GM10266 (cell line): ENCODE measurements around the gene BTBD6.
"Not testable (repeated sequence)": the region's sequence is repeated elsewhere in the genome, so short reads cannot be mapped to it uniquely, and the experiment has no call there.

Source experiments
- DNase-seq: peaks from one replicate; pipeline ENCODE4 v3.0.0; 2012; ENCODE audit errors: extremely low spot score
- TF ChIP-seq, protein P1 (sequence below): IDR thresholded peaks from 2 replicates; pipeline ENCODE4 v1.5.1; 2012; ENCODE audit warnings: mild to moderate bottlenecking, low read depth; ENCODE audit not compliant: control insufficient read depth, insufficient read depth; ENCODE audit errors: missing control alignments

BTBD6 gene

DNA sequence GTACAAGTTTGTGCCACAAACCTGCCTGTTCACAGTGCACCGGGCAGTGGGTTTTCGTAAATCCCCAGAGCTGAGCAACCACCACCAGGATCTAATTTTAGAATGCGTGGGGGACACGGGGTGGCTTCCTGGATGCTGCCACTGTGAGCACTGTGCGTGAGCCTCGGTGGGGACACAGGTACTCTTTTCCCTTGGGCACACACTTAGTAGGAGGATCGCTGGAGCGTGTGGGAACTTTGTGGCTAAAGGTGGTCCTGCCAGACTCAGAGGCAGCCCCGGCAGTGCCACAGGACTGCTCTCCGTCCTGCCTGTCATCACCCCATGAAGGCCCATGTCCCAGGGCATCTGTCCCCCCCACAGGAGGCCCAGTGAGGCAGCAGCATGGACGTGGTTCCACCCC is 21.1 kb downstream of the BTBD6 start:
- TF ChIP-seq, protein P1, sequence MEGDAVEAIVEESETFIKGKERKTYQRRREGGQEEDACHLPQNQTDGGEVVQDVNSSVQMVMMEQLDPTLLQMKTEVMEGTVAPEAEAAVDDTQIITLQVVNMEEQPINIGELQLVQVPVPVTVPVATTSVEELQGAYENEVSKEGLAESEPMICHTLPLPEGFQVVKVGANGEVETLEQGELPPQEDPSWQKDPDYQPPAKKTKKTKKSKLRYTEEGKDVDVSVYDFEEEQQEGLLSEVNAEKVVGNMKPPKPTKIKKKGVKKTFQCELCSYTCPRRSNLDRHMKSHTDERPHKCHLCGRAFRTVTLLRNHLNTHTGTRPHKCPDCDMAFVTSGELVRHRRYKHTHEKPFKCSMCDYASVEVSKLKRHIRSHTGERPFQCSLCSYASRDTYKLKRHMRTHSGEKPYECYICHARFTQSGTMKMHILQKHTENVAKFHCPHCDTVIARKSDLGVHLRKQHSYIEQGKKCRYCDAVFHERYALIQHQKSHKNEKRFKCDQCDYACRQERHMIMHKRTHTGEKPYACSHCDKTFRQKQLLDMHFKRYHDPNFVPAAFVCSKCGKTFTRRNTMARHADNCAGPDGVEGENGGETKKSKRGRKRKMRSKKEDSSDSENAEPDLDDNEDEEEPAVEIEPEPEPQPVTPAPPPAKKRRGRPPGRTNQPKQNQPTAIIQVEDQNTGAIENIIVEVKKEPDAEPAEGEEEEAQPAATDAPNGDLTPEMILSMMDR: no peak
- no peak for DNase-seq

DNA sequence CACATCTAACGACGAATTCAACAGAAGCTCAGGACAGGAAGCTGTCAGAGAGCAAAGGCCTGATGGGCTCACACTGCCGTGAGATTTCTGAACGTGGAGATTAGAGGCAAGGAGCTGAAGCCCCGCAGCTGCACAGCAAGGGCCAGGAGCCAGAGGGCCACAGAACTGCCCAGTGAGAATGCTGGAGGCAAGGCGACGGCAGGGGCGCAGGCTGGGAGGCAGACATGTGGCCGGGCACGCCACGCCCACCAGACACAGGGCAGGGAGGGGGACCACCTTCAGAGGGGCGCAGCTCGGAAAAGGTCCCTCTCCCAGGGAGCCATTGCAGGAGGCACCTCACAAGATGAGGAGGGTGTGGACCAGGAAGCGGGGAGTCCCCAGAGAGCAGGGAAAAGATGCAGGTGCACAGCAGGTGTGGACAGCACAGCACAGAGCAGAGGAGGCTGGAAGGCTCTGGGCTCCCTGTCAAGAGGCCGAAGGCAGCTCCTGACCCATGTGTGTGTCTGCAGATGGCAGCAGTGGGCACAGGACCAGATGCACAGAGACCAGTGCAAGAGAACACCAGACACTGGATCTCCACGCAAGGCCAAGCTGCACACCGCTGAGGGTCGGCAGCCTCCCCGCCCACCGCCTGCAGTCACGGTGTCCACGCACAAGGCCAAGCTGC is 23.0 kb downstream of the BTBD6 start:
- DNase-seq: no peak
- TF ChIP-seq, protein P1: no peak

DNA sequence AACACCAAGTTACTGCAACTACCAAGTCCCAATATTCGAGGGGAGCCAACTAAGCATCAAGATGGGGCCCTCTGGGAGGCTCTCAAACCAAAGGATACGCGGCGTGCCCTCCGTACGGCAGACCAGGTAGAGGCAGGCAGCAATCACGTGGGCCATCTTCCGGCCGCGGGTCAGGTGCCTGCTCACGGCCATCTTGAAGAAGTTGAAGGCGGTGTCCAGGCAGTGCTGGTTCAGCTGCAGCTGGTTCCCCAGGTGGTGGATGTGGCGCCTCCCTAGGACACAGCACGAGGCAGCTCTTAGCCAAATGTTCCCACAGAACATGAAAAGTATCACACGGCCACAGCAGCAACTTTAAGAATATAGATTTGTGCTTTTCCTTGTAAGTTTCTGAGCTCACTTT is 24.3 kb downstream of the BTBD6 start:
- TF ChIP-seq, protein P1: no peak
- DNase-seq: no peak

DNA sequence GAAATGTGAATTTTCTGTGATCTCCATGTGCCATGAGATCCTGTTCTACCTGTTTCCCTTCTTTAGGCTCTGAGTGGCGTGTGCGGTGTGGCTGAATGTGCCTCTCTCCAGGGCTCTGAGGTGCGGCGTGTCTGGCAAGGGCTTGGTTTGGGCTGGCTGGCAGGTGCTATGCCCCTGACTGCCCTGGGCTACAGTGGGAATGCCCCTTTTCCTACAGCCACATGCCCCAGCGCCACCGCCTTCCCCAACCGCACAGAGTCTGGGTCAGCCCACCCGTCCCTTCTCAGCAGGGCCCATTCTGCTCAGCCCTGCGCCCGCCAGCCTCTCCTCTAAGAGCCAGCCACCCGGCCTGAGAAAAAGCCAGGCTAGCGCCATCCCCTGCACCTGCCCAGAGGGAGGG is 24.7 kb downstream of the BTBD6 start:
- TF ChIP-seq, protein P1: no peak
- no peak for DNase-seq

DNA sequence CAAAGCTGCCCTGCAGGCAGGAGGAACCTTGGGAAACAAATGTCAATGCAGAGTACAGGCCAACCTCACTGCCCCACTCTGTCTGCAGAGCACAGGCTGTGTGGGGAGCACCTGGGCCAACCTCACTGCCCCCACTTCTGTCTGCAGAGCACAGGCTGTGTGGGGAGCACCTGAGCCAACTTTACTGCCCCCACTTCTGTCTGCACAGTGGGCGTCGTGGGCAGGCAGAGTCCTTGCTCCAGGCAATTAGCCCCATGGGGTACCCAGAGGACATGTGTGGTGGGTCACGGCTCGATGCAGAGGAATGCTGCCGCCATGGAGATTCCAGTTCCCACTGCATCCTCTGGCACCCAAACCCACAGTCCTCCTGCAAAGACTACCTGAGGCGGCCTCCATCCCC is 26.3 kb downstream of the BTBD6 start:
- DNase-seq: no peak
- TF ChIP-seq, protein P1: no peak

DNA sequence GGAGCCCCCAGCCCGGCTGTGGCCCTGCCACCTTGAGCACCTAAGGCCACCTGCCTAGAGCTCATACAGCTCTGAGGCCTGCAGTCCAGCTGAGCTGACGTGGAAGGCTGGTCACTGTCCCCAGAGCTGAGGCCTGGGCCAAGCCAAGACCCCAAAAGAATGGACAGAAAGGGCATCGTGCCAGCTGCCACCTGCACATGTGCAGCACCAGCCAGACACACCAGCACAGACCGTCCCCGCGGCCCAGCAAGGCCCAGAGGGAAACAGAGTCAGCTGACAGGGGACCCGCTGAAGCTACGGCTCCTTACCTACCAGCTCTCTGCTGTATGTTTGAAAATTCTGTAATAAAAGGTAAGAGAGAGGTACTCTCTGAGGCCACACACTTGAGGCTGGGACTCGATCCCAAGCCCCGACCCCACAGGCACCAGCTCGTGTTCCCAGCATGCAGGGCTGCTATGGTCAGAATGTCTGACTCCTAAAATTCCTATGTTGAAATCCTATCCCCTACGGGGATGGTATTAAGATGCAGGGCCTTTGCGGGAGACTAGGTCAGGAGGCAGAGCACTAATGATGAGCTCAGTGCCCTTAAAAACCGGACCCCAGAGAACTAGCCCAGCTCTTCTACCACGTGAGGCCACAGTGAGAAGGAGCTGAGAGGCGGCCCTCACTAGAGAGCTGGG is 27.1 kb downstream of the BTBD6 start:
- DNase-seq: no peak
- TF ChIP-seq, protein P1: no peak

DNA sequence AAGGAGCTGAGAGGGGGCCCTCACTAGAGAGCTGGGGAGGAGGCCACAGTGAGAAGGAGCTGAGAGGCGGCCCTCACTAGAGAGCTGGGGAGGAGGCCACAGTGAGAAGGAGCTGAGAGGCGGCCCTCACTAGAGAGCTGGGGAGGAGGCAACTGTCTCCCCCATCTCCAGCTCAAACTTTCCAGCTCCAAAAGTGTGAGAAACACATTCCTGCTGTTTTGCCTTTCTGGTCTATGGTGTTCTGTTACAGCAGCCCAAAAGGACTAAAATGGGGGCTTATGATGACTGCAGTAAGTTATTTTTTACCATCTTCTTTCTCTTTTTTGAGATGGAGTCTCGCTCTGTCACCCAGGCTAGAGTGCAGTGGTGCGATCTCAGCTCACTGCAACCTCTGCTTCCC is 29.1 kb downstream of the BTBD6 start:
- DNase-seq: not testable (repeated sequence)

DNA sequence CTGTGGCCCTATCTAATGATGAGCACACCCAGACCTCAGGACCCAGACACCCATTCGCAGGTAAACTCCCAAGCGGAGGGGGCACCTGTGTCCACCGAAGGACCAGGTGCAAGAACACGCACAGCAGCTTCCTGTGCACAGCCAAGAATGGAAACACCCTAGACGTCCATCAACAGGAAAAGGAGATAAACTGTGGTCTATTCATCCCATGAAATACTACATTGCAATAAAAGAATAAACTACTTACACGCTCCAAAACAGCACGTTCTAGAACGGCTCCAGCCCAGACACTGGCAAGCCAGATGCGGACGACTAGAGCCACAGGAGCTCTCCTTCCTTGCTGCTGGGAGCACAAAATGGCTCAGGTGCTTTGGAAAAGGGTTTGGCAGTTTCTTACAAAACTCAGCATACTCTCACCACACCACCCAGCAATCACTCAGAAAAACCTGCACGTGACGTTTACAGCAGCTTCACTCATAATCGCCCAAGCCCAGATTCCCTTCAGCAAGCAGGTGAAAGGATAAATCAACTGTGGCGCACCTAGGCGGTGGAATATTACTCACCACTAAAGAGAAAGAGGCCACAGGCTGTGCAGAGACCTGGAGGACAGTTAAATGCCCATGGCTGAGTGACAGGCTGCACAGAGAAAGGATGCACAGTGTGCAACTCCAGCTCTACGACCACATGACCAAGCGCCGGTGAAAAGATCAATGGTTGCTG is 31.5 kb downstream of the BTBD6 start:
- no peak for DNase-seq

More for the DNA sequence above, 31.5 kb downstream of the BTBD6 start:
- TF ChIP-seq, protein P1: no peak
